Measurements from ENCODE around the gene TPST2. TPM values are rescaled to one million over a fixed set of nuclear protein-coding genes. Genes with fewer than 3 reads are reported as not detected.

Gene TPST2
- total RNA-seq, 1 experiment from 2014 or later, result 50.1 TPM

DNA sequence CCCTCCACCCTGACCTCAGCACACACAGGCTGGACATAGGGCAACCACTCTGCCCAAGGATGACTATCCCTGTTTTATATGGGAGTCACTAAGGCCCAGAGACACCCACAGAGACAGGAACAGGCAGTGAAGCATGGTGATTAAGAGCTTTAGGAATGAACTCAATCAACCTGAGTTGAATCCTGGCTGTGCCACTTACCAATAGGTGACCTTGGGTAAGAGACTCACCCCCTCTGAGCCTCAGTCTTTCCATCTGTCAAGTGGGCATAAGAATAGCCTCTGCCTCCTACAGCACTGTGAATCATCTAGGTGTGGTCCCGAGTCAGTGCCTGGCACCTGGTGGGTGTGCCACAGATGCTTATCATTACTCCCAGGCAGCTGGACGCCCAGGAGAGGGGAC lies 21.1 kb upstream of the TPST2 start:
- H2BK15ac ChIP-seq (ENCODE audit: low read depth, low read length), result no peak overlapping the region
- H3K4me2 ChIP-seq (ENCODE audit: insufficient read depth, insufficient read length, low read length), result no peak overlapping the region
- no CpG with 5 or more reads among the region's 2 CpGs for WGBS (ENCODE audit: extremely low coverage, insufficient read length, low lambda C conversion rate)
- no peak overlapping the region for H2BK5ac ChIP-seq (ENCODE audit: insufficient read length, low read length)
- no peak for TF ChIP-seq CTCF (conservative IDR thresholded peaks at IDR 0.05)
- no peak overlapping the region for H4K8ac ChIP-seq (replicated peaks; ENCODE audit: insufficient read length, low read depth, low read length)
- no peaks in the 10 kb centered on the region for H3K23me2 ChIP-seq (ENCODE audit: insufficient read length, low read depth, low read length, poor library complexity, severe bottlenecking)
- Mint-ChIP-seq H3K4me1 (peaks cover 63 to 69% of the 10 kb centered on the region in 2 experiments), H3K27ac (no peak overlapping the region), H3K36me3 (ENCODE audit: insufficient read depth in 1 of 3, low read depth in 3 of 3) (no peaks in the 10 kb centered on the region; a peak in 1 of 7 replicates), H3K4me3 (no peak overlapping the region), H3K9me3 (peaks cover 0 to 2% of the 10 kb centered on the region in 2 experiments; a peak in 1 of 5 replicates), H3K27me3 (ENCODE audit: low read depth) (peaks cover 61% of the 10 kb centered on the region)
- H2BK120ac ChIP-seq (ENCODE audit: low read depth, low read length, poor library complexity, severe bottlenecking), result no peak overlapping the region
- no peak overlapping the region for H3K23ac ChIP-seq (ENCODE audit: insufficient read length, low read depth, low read length)
- no peak overlapping the region for H3K56ac ChIP-seq (ENCODE audit: insufficient read length, low read depth, low read length)
- no peaks in the 10 kb centered on the region for H3K79me1 ChIP-seq (ENCODE audit: insufficient read depth, low read depth, low read length, poor library complexity, severe bottlenecking)
- no peak overlapping the region for H3K4ac ChIP-seq (ENCODE audit: low read depth, low read length)
- H3K27me3 ChIP-seq (ENCODE audit: insufficient read depth, low read length), result peaks cover 6% of the 10 kb centered on the region; the same call in 1 of the 2 replicates
- H2BK20ac ChIP-seq (ENCODE audit: low read depth, low read length, poor library complexity, severe bottlenecking), result no peak overlapping the region
- H3K9ac ChIP-seq (ENCODE audit: extremely low read depth, insufficient read length, low read length), result no peak overlapping the region
- no peaks in the 10 kb centered on the region for H3K9me3 ChIP-seq (ENCODE audit: control insufficient read depth, low read depth, low read length)
- no peaks in the 10 kb centered on the region for H4K20me1 ChIP-seq (ENCODE audit: control insufficient read depth, insufficient read depth, insufficient read length)
- no peak overlapping the region for H2AK5ac ChIP-seq (ENCODE audit: insufficient read length, low read length)
- no peak overlapping the region for H4K91ac ChIP-seq (ENCODE audit: insufficient read length, low read depth, low read length)
- no peak overlapping the region for H4K5ac ChIP-seq (ENCODE audit: insufficient read length, low read depth, low read length)
- no peak overlapping the region for H2BK12ac ChIP-seq (ENCODE audit: insufficient read length, low read depth, low read length)
- no peak overlapping the region for H3K18ac ChIP-seq (ENCODE audit: insufficient read length, low read depth, low read length)
- H3K79me2 ChIP-seq (ENCODE audit: insufficient read depth, low read length), result no peaks in the 10 kb centered on the region
- no peak for DNase-seq
- no peak overlapping the region for H2AFZ ChIP-seq (ENCODE audit: low read length)
- no peak overlapping the region for H3K27ac ChIP-seq (ENCODE audit: insufficient read length, low read depth, low read length)
- peaks cover 22% of the 10 kb centered on the region for H3K4me1 ChIP-seq (ENCODE audit: insufficient read depth, low read length)
- no peak overlapping the region for H3T11ph ChIP-seq (ENCODE audit: low read length)
- H3K14ac ChIP-seq (ENCODE audit: insufficient read depth, low read length), result no peak overlapping the region

Measured in H9 (cell line).